ES-I3 (cell line): ENCODE measurements around the gene CD81.

Experiments
- H3K36me3 ChIP-seq: 2 replicates; pipeline ENCODE4 v1.6.1; 2013; ENCODE audit warnings: mild to moderate bottlenecking, low read length, control low read depth, moderate library complexity; ENCODE audit not compliant: insufficient read depth
- H3K4me1 ChIP-seq: 2 replicates; pipeline ENCODE4 v1.6.1; 2013; ENCODE audit warnings: mild to moderate bottlenecking, control low read depth, low read length; ENCODE audit not compliant: insufficient read depth
- H3K9ac ChIP-seq: 2 replicates; pipeline ENCODE4 v1.6.1; 2013; ENCODE audit warnings: low read depth, mild to moderate bottlenecking, low read length, moderate library complexity
- H3K9me3 ChIP-seq: 2 replicates; pipeline ENCODE4 v1.6.1; 2013; ENCODE audit warnings: mild to moderate bottlenecking, low read length, moderate library complexity; ENCODE audit not compliant: control insufficient read depth, insufficient read depth

Gene CD81

DNA sequence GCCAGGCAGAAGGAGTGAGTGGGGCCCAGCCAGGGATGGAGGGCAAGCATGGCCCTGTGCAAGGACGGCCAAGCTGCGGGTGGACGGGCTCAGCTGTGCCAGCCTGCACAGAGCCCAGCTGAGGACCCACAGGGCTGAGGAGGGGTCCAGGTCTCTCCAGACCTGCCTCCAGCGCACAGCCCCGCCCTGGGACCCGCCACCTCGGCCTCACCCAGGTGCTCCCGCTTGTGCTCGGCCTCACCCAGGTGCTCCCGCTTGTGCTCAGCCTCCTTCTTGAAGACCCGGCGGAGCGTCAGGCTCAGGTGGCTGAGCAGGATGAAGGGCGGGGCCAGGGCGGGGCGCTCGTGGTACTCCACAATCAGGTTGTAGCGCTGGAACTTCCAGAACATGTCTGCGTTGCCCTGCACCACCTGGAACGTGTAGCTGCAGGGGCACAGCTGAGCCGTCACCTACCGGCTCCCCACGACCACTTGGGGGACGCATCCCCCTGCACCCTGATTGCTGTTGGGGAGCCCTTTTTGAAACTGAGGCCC lies 29.8 kb downstream of the CD81 start:
- H3K9ac ChIP-seq = no peak overlapping the region
- H3K4me1 ChIP-seq = no peaks in the 10 kb centered on the region
- no peaks in the 10 kb centered on the region for H3K9me3 ChIP-seq
- no peaks in the 10 kb centered on the region for H3K36me3 ChIP-seq

DNA sequence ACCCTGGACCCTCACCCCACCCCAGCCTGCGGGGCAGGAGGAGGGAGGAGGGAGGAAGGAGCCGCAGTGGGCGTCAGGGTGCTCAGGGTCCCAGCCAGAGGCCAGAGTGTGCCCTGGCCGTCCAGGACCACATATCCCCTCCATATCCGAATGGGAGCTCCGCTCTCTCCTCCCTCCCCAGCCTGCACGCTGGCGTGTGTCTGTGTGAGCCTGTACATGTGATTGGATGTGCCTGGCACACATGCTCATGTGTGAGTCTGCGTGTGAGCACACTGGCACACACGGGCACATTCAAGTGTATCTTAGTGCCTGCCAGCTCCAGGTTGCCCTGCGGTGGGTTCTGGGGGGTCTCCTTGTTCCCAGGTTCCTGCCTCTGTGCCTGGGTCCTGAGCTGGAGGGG lies 31.6 kb downstream of the CD81 start:
- Histone ChIP-seq H3K9ac (no peak overlapping the region), H3K9me3 (no peaks in the 10 kb centered on the region), H3K36me3 (no peaks in the 10 kb centered on the region), H3K4me1 (no peaks in the 10 kb centered on the region)

DNA sequence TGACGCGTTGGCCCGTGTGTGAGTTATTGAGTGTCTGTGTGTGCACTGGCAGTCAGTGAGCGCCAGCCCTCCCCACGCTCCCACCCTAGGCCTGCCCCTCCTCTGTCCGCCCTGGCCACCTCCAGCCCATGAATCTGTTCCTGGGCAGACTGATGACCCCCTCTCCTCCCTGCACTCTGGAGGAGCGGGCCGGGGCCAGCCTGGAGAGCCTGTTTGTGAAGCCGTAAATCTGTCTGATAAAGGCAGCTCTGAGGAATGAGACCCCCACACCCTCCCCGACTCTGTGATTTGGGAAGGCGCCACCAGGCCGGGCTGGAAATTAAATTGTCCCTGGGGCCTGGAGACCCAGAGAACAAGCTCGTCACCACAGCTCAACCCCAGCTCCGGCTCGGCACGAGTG lies 32.0 kb downstream of the CD81 start:
- Histone ChIP-seq H3K36me3 (no peaks in the 10 kb centered on the region), H3K4me1 (no peaks in the 10 kb centered on the region), H3K9me3 (no peaks in the 10 kb centered on the region), H3K9ac (no peak overlapping the region)

DNA sequence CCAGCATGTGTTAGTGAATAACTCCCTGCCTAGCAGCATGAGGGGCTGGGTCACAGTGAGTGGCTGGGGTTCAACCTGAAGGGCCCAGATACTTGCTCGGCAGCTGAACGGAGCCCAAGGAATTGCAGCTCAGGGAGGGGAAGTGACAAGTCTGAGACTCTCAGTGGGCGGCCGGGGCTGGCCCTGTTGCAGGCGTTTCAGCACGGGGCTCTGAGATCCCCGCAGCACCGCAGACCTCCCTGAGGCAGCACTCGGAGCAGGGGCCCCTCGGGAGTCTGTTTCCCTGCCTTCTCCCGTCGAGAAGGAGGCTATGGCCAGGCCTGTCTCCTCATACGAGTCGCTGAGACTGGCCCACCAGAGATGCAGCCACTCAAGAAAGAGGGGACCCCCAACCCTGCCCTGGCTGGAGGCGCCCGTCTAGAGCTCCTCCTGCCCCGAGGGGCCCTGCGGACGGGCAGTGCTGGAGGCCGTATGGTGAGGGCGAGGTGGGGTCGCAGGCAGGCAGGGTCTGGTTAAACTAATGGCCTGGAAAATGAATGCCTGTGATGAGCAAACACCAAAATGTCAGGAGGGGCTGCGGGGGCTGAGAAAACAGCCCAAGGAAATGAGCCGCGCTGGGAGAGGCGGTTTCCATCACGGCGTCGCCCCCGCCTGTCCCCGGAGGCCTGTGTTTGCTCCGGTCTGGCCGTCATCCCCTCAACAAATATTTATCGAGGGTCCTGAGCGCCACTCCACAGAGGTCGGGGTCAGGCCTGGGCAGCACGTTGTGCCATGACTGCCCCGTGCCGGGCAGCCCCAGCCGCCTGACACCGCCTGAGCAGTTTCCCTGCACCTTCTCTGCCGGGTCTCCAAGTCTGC lies 32.7 kb downstream of the CD81 start:
- Histone ChIP-seq H3K4me1 (no peaks in the 10 kb centered on the region), H3K36me3 (no peaks in the 10 kb centered on the region), H3K9me3 (no peaks in the 10 kb centered on the region), H3K9ac (no peak overlapping the region)

DNA sequence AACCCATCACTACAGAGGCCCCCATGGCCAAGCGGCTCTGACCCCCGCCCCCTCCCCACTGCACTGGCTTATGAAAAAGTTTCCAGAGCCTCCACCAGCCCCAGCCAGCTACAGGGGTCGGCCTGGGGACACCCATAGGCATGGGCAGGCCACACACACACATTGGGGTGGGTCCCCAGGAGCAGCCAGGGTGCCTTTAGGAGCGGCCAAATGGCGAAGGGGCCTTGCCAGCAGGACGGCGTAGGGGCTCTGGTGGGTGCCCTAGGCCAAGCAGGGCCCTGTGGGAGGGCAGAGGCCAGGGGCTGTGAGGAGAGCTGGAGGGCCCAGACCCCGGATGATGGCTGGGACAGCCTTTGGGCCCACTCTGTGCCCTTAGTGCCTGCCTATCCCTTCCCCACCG lies 33.5 kb downstream of the CD81 start:
- H3K9me3 ChIP-seq = no peaks in the 10 kb centered on the region
- H3K9ac ChIP-seq = no peak overlapping the region
- H3K36me3 ChIP-seq = no peaks in the 10 kb centered on the region
- no peaks in the 10 kb centered on the region for H3K4me1 ChIP-seq

DNA sequence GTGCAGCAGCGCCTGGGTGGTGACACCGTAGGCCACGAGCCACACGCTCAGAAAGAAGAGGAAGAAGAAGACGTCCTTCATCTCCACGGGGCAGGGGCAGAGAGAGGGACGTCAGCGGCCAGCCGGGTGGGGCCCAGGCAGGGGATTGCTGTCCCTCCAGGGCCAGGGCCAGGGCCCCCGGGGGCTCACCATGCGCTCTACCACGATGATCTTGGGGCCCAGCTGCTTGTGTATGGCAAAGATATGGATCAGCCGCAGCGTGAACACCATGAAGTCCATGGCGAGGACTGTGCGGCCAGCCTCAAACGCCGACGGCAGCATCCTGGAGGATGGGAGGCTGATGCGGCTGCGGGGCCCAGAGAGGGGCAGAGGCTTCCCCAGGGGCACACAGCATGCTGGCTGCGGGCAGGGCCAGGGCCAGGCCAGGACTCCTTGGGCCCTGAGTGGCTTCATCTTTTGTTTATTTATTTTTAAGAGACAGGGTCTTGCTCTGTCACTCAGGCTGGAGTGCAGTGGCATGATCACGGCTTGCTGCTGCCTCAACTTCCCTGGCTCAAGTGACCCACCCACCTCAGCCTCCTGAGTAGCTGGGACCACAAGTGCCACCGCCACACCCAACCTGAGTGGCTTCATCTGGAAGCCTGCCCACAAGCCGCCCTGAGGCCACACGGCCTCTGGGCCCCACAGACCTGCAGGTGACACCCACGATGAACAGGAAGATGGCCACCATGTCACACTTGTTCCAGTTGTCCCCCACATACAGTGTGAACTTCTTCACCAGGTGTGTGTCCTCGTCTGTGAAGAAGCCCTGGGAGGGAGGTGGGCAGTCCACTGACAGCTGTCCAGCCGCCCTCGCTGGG lies 34.6 kb downstream of the CD81 start:
- H3K4me1 ChIP-seq = no peaks in the 10 kb centered on the region
- H3K9me3 ChIP-seq = no peaks in the 10 kb centered on the region
- no peak overlapping the region for H3K9ac ChIP-seq
- H3K36me3 ChIP-seq = no peaks in the 10 kb centered on the region

DNA sequence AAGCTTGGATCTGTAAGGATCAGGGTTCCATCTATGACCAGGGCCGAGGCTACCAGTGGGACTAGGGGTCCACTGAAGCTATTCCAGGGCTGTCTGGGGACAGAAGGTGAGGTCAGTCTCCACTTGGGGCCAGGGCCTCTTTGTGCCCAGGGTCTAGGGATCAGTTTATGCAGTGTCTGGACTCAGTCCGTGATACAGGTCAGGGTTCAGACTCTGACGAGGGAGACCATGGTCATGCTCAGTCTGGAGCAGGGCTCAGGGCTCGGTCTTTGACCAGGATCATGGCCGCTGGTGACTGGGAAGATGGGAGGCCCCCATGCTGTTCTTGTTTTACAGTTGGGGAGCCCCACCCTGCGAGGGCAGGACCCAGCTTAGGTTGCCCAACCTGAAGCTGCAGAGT lies 35.2 kb downstream of the CD81 start:
- H3K4me1 ChIP-seq = no peaks in the 10 kb centered on the region
- H3K9ac ChIP-seq = no peak overlapping the region
- no peaks in the 10 kb centered on the region for H3K36me3 ChIP-seq
- no peaks in the 10 kb centered on the region for H3K9me3 ChIP-seq

DNA sequence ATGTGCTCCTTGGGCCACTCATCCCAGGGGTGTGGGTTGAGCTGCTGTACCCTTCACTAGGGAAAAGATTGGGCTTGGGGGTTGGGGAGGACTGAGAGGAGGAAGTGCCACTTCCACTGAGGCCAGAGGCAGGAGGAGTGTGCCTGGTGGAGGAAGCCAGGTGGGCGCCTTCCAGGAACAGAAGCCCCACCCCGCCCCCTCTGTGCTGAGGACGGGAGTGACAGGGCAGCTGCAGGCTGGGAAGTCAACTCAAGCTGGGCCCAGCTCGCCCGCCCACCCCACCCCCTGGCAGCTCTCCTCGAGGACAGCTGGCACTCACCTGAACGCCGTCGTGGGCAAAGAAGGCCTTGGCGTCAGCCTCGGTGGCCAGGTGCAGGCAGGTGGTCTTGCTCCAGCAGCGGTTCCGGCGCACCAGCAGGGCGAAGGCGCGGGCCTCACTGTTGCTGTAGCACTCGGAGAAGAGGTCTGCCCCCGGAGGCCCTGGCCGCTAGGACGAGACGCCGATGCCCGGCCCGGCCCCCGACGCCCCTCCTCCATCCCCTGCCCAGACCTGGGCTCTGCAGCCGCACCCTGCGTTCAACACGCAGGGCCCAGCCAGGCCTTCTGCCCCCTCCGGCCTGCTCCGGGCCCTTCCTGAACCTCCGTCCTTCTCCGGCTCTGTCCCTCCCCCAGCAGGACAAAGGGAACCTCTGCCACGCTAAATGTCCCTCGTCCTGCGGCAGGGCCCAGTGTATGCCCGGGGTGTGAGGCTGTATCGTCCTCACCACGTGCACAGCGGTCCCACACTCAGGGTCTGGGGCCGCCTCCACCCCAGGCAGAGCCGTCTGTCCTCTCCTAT lies 36.9 kb downstream of the CD81 start:
- H3K36me3 ChIP-seq = no peaks in the 10 kb centered on the region
- H3K9ac ChIP-seq = no peak overlapping the region
- no peaks in the 10 kb centered on the region for H3K4me1 ChIP-seq
- H3K9me3 ChIP-seq = no peaks in the 10 kb centered on the region

DNA sequence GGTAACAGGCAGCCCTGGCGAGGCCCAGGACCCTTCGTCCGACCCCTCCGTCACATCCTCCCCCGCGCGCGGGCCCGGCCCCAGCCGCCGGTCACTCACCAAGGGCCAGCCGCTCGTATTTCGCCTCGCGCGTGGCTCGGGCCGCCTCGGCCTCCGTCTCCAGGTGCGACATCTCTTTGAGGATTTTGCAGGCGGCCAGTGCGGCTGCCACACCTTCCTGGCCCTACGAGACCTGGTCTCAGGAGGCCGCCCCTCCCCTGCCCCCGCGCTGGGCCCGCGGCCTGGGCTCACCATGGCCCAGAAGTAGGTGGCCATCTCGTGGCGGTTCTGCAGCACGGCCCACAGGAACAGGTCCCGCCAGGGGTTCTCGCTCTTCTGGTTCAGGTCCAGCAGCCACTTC lies 37.5 kb downstream of the CD81 start:
- no peaks in the 10 kb centered on the region for H3K9me3 ChIP-seq
- no peaks in the 10 kb centered on the region for H3K36me3 ChIP-seq
- no peak overlapping the region for H3K9ac ChIP-seq
- no peaks in the 10 kb centered on the region for H3K4me1 ChIP-seq

DNA sequence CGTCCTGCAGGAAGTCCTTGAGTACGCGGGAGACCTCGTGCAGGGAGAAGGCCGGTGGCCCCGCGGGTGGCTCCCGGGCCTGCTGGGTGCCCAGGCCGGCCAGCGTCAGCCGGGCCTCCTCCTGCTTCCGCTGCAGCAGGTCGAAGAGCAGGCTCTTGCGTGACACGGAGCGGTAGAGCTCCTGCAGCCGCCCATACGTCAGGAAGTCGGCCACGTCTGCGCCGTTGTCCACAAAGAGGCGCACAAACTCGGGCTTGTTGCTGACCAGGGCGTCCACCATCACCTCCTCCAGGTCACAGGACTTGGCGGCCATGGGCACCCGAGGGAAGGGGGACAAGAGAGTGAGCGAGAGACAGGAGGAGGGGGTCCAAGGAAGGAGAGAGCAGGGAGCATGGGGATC lies 38.1 kb downstream of the CD81 start:
- Histone ChIP-seq H3K36me3 (no peaks in the 10 kb centered on the region), H3K9me3 (no peaks in the 10 kb centered on the region), H3K9ac (no peak overlapping the region), H3K4me1 (no peaks in the 10 kb centered on the region)

DNA sequence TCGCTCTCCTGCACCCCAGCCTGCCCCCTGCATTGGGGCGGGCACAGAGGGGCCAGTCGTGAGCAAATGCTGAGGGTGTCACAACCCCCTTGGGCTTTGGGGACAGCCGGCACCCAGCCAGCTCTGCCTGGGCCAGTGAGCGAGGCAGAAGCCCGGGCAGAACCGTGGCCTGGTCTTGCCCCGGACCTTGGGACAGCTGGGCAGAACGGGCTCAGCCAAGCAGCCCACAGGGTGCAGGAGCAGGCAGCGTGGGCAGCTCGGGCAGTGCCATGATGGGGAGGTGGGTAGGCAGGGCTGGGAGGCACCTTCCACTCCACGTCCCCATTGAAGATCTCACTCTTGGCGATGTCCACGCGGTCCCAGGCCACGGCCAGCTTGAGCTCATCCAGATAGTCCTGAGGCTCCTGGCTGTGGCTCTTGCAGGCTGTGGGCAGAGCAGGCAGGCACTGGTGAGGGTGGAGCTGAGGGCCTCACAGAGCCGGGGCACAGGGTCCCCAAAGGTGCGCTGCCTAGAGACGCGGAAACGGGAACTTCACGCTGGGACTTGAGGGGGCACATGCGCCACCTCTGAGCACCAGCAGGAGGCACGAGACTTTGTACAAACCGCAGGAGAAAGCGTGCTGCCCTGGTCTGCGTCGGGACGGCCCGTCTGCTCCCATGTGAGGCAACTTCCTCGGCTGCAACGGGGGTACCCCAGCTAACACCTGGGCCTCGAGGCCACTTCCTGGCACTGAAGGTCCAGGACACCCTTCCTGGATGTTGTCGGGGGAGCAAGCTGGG lies 38.7 kb downstream of the CD81 start:
- H3K9ac ChIP-seq = no peak overlapping the region
- no peaks in the 10 kb centered on the region for H3K36me3 ChIP-seq
- H3K9me3 ChIP-seq = no peaks in the 10 kb centered on the region
- no peaks in the 10 kb centered on the region for H3K4me1 ChIP-seq

DNA sequence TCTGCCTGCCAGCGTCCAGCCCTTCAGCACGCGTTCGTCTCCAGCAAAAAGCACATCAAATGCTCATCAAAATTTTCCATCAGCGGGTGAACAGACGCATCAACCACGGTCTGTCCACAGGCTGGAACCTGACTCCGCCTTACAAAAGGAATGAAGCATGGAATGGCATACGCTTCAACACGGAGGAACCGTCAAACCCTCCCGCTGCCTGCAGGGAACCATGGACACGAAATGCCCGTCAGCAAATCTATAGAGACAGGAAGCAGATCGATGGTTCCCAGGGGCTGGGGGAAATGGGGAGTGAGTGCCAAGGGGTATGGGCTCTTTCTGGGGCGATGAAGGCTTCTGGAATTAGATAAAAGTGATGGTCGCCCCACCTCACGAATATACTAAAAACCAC lies 39.7 kb downstream of the CD81 start:
- Histone ChIP-seq H3K4me1 (no peaks in the 10 kb centered on the region), H3K36me3 (no peaks in the 10 kb centered on the region), H3K9ac (no peak overlapping the region), H3K9me3 (no peaks in the 10 kb centered on the region)

DNA sequence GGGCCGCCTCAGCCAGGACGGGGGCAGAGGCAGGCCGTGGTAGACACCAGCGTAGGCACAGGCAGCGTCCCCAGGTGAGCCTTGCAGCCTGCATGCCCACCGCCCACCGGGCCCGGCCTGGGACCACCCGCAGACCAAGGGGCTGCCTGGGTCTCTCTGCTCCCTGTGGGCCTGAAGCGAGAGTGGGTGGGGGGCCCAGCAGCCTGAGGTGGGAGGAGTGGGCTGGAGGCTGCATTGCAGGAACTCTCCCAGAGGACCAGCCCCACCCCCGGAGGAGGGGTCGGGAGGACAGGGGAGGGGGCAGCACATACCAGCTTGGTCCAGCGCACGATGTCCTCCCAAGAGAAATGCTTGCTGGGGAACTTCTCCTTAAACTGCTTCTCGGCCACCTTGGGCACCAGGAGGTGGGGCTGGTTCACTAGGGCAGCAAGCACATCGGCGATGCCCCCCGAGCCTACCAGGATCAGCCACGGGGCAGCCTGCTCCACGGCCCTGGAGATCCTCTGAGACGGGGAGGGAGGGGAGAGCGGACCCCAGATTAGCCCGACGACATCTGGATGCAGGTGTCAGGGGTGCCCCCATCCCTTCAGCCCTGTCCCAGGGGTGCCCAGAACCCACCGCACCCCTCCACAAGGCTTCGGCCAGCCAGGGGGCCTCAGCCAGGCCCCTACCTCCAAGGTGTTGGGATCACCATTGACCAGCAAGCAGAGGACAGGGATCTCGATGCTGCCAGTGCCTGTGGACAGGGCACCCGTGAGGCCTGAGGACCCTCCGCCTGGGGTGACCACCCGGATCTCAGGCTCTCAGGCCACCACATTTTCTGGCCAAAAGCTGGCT lies 41.0 kb downstream of the CD81 start:
- Histone ChIP-seq H3K36me3 (no peaks in the 10 kb centered on the region), H3K9ac (no peak overlapping the region), H3K9me3 (no peaks in the 10 kb centered on the region), H3K4me1 (no peaks in the 10 kb centered on the region)
